ENCODE results near the gene ADCY7.
"Not testable (repeated sequence)": the region's sequence is repeated elsewhere in the genome, so short reads cannot be mapped to it uniquely, and the experiment has no call there.

Gene ADCY7

DNA sequence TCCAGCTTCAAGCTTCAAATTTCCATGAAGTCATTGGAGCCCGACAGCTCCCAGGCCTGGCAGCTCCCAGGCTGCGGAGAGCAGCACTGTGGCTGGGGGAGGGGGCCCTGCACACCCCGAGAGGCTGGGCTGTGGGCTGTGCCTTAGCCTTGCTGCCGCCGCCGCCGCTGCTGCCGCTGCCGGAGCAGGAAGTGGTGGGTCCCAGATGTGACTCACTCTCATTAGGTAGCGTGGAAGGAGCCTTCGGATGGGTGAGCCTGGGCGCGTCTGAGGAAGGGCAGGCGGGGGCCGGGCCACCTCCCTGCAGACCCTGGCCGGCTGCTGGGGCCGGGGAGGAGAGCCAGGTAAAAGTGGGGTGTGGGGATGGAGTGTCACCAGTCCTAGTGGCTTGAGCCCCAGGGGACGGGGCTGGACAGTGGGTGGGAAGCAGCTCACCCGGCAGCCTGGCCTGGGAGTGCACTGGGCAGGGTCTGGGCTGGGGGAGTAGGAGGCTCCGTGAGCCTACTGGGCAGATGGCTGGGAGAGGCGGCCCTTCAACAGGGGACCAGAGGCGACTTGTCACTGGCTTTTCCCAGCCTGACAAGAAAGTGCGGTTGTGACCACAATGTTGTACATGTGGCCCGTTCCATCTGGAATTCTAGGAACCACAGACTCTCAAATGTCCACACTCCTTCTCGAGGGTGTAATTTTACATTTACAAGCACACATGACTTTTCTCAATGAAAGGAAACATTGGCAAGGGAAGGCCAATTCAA, at the start of gene ADCY7:
Gene ADCY7 (plus strand): TSS at position 215 of the 755 bp plus-strand sequence. CDS start 21,629 bp downstream, outside the sequence.
- peak; percentile 83 for DNase-seq

- DNase-seq = no peak
These were observed 46.9 kb upstream of the ADCY7 start for GRCh38 chr16:50219402-50219975.

DNA sequence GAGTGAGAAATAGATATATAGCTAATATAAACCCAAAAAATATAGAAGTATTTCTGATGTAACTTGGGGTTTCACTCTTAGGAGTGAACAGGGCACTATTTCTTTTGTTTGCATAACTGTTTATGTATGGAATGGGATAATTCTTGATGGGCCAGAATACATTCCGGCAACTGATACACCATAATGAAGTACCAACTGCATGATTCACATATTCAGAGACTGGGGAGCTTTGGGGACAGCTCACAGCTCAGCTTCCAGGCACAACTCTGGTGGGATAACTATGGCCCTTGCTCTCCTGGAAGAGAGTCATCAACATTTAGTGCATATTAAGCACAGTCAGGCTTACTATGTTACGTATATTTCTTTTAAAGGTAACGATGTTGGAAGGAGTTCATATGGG, 42.1 kb upstream of the ADCY7 start:
- DNase-seq = no peak

GRCh38 chr16:50227120-50227519, 39.2 kb upstream of the ADCY7 start:
- DNase-seq = no peak

DNA sequence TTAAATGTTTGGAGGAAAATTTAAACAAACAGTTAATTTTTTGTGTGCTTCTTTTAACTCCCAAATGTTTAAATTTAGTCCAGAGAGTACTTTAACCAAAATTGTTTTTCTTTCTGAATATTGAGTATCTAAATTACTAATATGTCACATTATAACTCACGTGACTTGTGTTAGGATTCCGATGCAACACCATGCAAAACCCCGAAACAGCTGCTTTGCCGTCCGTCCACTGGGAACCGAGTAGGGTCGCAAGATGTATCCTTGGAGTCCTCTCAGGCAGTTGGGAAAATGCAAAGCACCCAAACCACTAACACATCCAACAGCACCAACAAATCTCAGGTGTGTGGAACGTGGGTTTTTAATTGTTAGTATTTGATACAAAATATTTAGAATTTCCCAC, 38.7 kb upstream of the ADCY7 start:
- no peak for DNase-seq

DNA sequence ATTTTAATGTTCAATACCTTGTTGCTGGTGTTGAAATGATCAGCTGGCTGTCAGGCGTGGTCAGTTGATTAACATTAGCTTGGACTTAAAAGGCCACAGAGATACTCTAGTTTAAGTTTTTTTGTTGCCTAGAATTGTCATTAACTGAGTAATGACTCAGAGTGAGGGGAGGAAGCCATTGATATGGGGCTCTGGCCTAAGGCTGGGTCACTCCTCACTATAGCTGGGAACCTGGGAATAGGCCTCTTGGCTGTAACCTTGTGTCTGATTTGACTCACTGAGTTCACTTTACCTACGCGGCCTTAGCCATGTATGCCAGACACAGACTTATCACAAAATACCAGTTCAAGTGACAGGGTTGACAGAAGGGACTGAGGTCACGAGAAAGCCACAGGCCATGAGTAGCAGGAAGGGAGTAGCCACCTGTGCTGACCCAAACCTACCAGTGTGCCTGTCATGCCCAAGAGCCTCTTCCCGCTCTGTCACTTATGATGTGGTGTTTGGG, 37.9 kb upstream of the ADCY7 start:
- no peak for DNase-seq

- no peak for DNase-seq
These were observed 37.1 kb upstream of the ADCY7 start for GRCh38 chr16:50229149-50229726.

DNA sequence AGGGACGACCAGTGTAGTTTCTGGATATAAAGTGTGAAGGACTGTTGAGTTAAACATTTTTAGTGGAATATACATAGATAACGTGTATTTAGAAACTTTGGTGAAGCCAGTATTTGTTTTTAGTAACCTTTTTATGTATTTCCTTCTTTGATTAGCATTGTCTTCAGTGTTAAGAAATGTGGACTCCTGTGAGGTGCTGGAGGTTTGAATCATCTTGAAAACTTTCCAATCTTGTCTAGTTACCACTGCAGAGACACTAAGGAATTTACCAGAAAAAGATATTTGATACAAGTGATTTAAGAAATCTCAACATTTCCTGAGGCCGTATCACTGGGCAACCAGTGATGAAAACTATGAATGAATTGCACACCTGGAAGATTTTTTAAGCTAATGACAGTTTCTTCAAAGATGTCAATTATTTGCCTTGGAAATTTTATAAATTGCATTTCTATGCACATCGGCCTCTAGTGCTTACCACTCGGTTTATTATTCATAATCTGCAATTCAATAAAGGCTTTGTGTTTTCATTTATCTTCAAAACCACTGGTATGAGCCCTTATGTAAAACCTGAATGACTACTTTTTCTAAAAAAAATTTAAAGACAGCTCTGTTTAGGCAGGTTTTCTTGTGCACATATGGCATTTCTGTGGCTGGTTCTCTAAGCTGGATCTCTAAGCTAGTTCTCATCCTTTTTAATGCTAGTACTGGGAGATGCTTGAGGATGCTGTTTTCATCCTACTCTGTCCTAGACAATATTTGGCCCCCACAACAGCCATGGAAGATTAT, 31.4 kb upstream of the ADCY7 start:
- DNase-seq = no peak

DNA sequence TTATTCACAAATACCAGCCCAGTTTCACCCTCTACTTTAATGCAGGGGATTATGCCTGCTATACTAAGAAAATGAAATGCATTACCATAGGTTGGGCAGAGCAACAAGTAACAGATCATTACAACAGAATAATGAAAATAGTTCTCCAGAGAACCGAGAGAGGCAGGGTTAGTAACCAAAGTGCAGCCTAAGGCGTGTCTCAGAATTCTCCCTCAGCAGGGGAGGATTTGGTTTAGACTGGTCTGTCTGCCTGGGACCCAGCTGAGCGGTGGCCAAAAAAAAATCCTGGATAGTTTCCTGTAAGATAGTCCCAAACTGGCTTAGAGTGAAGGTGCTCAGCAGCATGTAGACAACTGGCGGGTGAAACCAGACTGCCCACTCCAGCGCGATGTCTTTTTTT, 30.8 kb upstream of the ADCY7 start:
- no peak for DNase-seq

DNA sequence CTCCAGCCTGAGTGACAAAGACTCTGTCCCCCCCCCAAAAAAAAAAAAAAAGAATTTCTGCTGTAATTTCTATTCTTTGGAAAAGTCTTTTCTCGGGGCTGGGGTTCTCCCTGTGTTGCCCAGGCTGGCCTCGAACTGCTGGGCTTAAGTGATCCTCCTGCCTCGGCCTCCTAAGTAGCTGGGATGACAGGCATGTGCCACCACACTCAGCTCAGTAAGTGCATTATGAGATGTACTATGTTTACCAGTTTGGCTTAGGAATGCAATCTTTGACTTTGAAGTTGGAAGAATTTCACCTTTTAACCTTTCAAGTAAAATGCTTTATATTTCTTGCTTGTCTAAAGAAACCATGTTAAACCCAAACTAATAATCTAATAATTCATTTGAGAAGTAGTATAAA, 28.0 kb upstream of the ADCY7 start:
- DNase-seq = no peak

DNA sequence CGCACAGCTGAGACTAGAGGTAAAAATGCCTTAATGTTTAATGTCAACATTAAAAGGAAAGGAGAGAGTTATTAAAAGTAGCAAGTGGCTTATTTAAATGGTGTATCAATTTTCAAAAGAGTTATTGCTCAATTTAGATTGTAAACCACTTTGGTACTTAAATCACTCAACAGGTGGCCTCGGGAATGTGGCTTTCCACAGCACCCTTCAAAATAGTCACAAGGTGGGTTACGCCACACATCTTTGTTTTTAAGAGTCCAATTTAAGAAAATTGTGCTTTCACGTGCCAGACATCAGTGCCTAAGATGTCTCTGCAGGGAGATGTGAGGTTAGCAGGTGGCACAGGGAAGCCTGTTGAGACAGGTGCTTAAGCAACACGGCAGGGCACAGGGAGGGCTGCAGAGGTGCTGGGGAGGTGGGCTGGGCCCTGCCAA, 27.5 kb upstream of the ADCY7 start:
- DNase-seq = no peak

DNA sequence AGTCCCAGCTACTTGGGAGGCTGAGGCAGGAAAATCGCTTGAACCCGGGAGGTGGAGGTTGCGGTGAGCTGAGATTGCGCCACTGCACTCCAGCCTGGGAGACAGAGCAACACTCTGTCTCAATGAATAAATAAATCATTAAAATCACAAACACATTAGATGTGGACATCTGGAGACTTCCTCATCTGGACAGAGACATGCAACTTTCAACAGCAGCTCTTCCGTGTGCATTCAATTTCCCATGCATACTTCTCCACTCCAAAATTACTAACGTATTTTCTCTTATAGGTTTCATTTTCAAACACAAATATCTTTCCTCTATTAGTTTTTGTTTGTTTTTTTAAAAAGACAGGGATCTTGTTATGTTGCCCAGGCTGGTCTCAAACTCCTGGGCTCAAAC, 23.3 kb upstream of the ADCY7 start:
- not testable (repeated sequence) for DNase-seq

- DNase-seq = no peak
These were observed 22.2 kb upstream of the ADCY7 start for GRCh38 chr16:50244140-50244503.

DNA sequence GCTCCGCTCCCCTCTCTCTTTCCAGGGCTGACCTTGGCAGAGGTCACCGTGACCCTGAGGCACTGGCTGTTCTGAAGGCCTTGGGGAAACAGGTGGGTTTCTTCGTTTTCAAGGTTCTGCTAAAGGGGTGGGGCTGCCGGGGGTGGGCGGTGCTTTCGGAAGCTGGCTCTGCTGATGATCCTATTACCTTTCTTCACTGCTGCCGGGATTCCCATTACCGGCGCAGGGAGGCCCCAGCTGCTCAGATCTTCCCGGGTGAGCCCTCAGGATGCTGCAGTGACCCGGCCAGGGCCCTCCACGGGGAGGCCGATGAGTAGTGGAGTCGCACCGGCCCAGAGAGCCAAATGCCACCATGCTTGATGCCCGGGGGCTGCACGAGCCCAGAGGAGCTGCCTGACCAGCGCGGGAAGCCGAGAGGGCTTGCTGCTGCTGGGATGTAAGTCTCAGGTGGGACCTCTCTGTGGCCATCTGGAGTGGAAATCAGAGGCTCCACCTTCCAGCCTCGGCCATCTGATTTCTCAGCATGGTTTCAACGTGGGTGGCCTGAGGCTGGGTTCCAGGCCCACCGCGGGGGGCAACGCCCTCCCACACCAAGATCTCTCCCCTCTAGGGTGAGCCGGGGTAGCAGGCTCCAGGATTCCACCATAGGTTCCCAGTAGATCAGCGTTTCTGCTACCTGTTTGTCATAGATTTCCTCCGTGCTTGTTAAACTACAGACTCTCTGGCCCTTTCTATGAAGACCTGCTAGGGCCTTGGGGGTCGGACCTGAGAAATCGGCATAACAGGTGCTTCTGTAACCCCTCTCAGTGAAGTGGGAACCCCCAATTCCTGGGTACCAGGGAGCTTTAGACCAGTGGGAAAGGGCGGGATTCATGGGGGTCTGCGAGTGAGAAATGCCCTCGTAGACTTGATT, 21.6 kb upstream of the ADCY7 start:
- no peak for DNase-seq

DNA sequence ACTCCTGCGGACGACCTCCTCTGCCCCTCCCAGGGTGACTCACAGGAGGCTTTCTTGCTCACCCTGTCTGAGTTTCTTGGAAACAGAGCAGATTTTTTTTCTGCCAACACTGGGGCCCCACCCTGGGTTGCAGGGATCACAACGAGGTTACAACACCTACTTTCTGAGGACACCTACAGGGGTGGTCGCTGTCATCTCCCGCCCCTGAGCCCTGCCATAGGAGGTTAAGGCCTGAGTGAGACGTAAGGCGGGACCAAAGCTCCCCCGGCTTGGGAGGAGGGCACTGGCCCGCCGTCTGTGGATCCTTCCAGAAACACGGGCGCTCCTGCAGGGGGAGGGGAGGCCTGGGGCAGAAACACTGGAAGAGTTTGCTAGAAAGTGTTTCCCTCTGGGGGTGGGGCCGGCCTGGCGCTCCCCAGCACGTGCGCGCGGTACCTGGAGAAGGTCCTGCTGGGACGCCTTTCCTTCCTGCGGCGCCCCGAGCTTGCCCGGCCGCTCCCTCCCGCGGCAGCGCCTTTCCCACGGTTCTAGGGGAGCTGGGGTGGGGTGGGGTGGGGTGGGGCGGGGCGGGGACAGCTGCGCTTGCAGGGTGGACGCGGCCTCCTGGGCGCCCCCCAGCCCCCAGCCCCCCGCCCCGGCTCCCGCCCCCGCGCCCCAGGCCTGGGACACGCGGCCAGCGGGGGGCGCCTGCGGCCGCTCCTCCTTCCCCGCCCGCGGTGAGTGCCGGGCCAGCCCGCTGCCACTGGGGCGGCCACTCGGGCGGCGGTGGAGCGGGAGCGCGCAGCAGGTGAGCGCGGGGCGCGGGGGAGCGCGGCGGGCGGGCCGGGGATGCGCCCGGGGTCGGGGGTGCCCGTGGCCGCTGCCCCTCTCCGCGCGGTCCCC, 20.7 kb upstream of the ADCY7 start:
- DNase-seq = peak; percentile 63

DNA sequence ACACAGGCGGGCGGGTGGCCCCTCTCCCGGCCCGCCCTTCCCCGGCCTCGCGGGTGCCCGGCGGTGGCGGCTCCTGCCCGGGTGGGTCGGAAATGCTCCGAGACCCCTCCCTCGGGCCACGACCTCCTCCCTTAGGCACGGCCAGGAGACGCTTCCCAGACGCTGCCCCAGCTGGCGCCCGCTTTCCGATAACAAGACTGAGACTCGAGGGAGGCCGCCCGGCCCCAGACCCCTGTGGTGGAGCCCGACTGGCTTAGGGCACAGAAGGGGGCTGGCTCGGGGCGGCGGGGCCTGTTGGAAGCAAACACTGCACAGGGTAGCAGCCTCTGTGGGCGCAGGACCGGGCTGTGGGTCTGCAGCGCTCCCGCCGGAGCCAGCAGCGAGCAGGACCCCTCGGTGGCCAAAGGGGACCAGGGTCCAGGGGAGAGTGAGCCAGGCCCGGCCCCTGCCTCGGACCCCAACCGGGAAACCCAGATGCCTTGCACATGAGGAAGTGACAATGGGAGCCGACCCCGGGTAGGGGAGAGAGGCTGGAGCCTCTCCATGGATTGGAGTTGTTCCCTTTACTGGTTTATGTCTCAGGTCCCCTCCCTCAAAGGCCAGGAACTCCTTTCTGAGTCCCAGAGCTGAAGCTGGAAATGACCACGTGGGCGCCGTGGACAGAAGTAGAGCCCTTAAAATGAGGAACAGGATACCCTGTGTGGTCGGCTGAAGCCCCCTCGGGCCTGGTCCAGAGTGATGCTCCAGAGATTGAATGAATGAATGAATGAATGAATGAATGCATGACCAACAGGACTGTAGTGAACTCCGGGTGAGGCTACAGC, 19.8 kb upstream of the ADCY7 start:
- no peak for DNase-seq

DNA sequence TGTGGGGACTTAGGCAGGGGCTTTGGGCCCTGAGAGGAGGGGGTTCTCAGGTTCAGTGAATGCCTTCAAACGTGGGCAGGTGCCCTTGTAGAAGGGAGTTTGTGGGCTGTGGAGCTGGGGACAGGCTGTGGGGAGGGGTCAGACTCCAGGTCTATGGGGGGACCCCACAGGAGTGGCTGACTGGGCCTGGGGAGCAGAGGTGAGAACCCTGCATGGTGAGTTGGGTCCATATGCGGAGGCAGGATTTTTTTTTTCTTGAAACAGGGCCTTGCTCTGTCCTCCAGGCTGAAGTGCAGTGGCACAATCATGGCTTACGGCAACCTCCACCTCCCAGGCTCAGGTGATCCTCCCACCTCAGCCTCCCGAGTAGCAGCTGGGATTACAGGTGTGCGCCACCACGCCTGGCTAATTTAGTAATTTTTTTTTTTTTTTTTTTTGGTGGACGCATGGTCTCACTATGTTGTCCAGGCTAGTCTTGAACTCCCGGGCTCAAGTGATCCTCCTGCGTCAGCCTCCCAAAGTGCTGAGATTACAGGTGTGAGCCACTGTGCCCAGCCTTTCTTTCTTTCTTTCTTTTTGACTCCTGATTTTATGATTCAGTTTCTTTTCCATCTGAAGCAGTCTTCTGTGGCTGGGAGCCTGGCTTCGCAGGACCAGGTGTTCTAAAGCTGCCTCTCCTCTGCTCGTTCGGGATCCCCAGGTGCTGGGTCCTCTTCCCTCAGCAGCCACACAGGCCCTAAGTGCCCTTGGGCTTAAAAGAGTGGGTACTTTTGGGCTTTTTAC, 19.0 kb upstream of the ADCY7 start:
- DNase-seq = no peak

- DNase-seq = no peak
These were observed 18.3 kb upstream of the ADCY7 start for GRCh38 chr16:50247906-50248608.

DNA sequence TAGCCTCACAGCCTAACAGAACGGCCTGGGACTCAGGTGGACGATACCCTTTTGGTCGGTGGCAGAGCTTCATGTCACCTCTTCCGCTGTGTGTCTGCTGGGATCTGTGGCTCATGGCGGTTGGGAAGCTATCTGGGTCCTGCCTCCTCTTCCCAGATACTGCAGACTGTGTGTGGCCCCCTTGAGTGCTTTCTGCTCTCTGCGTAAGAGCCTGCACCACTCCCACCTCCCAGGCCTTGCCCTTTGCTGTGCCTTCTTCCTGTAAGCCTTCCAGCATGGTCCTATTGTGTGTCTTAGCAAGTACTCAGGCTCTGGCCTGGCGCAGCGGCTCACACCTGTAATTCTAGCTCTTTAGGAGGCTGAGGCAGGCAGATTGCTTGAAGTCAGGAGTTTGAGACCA, 17.5 kb upstream of the ADCY7 start:
- no peak for DNase-seq

Measured in stimulated activated CD4-positive, alpha-beta T cell treated with anti-CD3 and anti-CD28 coated beads, Interleukin-4, amount 100 ng/mL, for 1 hour (primary cell).